HCT116 (cell line): ENCODE data around the gene MMP25. TPM values are rescaled to one million over a fixed set of nuclear protein-coding genes. Genes with fewer than 3 reads are reported as not detected.

Experiments
- ATAC-seq: fragments of 200-7000 bp; cut with Tn5 transposase; 2 replicates; pipeline ENCODE4 v1.9.1; 2020; ENCODE audit warnings: mild to moderate bottlenecking, moderate library complexity
- BruUV-seq: library from RNA; stranded (reverse); fragments of 400-500 nt; replicated peaks from 2 replicates; lab custom pipeline; 2021; lab: Mats Ljungman, UMichigan
- CTCF ChIA-PET: fragments of 300-600 bp; sonication (Branson Sonifier 250); formaldehyde crosslinking; loops from one replicate; lab custom pipeline; 2021; ENCODE audit warnings: antibody characterized with exemption; lab: Charles Lee
- POLR2A ChIA-PET: fragments of 300-600, 350-600 bp; sonication (Branson Sonifier 250); formaldehyde crosslinking; loops from one replicate; lab custom pipeline; 2021; ENCODE audit warnings: antibody characterized with exemption; lab: Charles Lee
- RAD21 ChIA-PET, 2 experiments: fragments of 300-600 bp; sonication (Branson Sonifier 250); formaldehyde crosslinking; loops; one replicate each; lab custom pipeline; 2023; ENCODE audit warnings: low total read pairs in 2 of 2; ENCODE audit not compliant: uncharacterized antibody in 2 of 2, unreplicated experiment in 2 of 2, low non-redundant PET in 1 of 2; lab: Charles Lee
- DNase-seq: peaks from one replicate; pipeline ENCODE4 v3.0.0-alpha.2; 2010; ENCODE audit warnings: low read depth, low spot score
- H2AFZ ChIP-seq: fragments of 200-600 bp; shearing (Covaris generic), sonication (generic); 2 replicates; pipeline ENCODE4 v1.6.1; 2017; ENCODE audit warnings: low read depth, mixed run types, mixed read lengths, antibody characterized with exemption, low read length; ENCODE audit not compliant: poor library complexity, severe bottlenecking
- H3K27ac ChIP-seq: 2 replicates; pipeline ENCODE4 v1.5.1; 2012; ENCODE audit warnings: low read depth, low read length
- H3K27me3 ChIP-seq: fragments of 200-600 bp; sonication (generic); 2 replicates; pipeline ENCODE4 v1.6.1; 2016; ENCODE audit warnings: mixed run types, low read length, mixed read lengths; ENCODE audit not compliant: insufficient read depth
- H3K36me3 ChIP-seq, 2 experiments: fragments of 200-500 bp in 1 of 2; fragments of 200-600 bp in 1 of 2; sonication (Bioruptor generic) in 1 of 2; sonication (generic) in 1 of 2; 2 replicates each; pipeline versions ENCODE4 v1.5.1 to v1.6.1; 2014 to 2016; ENCODE audit warnings: low read length in 2 of 2, inconsistent platforms in 1 of 2, mixed read lengths in 1 of 2, mixed run types in 1 of 2; ENCODE audit not compliant: insufficient read depth in 2 of 2, control insufficient read depth in 1 of 2
- H3K4me1 ChIP-seq, 2 experiments: fragments of 200-600 bp in 1 of 2; sonication (generic) in 1 of 2; 2 replicates each; pipeline versions ENCODE4 v1.5.1 to v1.6.1; 2012 to 2017; ENCODE audit warnings: low read length in 2 of 2, inconsistent platforms in 1 of 2, mild to moderate bottlenecking in 1 of 2, mixed read lengths in 1 of 2, mixed run types in 1 of 2, moderate library complexity in 1 of 2; ENCODE audit not compliant: insufficient read depth in 2 of 2, control insufficient read depth in 1 of 2
- H3K4me2 ChIP-seq: fragments of 200-600 bp; sonication (generic); 2 replicates; pipeline ENCODE4 v1.6.1; 2017; ENCODE audit warnings: mixed run types, low read length, mixed read lengths
- H3K4me3 ChIP-seq, 2 experiments: fragments of 200-600 bp in 1 of 2; sonication (generic) in 1 of 2; replicated peaks in 1 of 2; 2 replicates each; pipeline ENCODE4 v1.5.1; 2011 to 2016; ENCODE audit warnings: low read length in 2 of 2, control low read depth in 1 of 2, low read depth in 1 of 2, mild to moderate bottlenecking in 1 of 2, mixed read lengths in 1 of 2, mixed run types in 1 of 2
- H3K79me2 ChIP-seq: fragments of 200-600 bp; sonication (generic); 2 replicates; pipeline ENCODE4 v1.6.1; 2017; ENCODE audit warnings: mild to moderate bottlenecking, mixed run types, low read length, moderate library complexity, mixed read lengths; ENCODE audit not compliant: insufficient read depth
- H3K9ac ChIP-seq: fragments of 200-600 bp; sonication (generic); 2 replicates; pipeline ENCODE4 v1.6.1; 2016; ENCODE audit warnings: low read length, mixed read lengths
- H3K9me2 ChIP-seq: fragments of 200-600 bp; sonication (generic), shearing (Covaris generic); 2 replicates; pipeline ENCODE4 v1.6.1; 2017; ENCODE audit warnings: mixed run types, mild to moderate bottlenecking, moderate library complexity; ENCODE audit not compliant: insufficient read depth
- H3K9me3 ChIP-seq, 2 experiments: fragments of 200-500 bp in 1 of 2; fragments of 200-600 bp in 1 of 2; sonication (Bioruptor generic) in 1 of 2; sonication (generic) in 1 of 2; 2 replicates each; pipeline ENCODE4 v1.6.1; 2014 to 2017; ENCODE audit warnings: low read length in 2 of 2, mixed read lengths in 2 of 2, inconsistent platforms in 1 of 2, low read depth in 1 of 2, mild to moderate bottlenecking in 1 of 2, mixed run types in 1 of 2, moderate library complexity in 1 of 2; ENCODE audit not compliant: control insufficient read depth in 1 of 2, insufficient read depth in 1 of 2
- H4K20me1 ChIP-seq: fragments of 200-600 bp; sonication (generic), shearing (Covaris generic); 2 replicates; pipeline ENCODE4 v1.6.1; 2017; ENCODE audit warnings: mixed run types, mild to moderate bottlenecking, moderate library complexity; ENCODE audit not compliant: insufficient read depth
- ATF3 ChIP-seq: IDR thresholded peaks from 2 replicates; pipeline ENCODE4 v1.6.1; 2012
- CBX3 ChIP-seq: IDR thresholded peaks from 2 replicates; pipeline ENCODE4 v1.6.1; 2012; ENCODE audit warnings: low read depth
- CEBPB ChIP-seq: IDR thresholded peaks from 2 replicates; pipeline ENCODE4 v1.6.1; 2012; ENCODE audit warnings: low read depth
- ELF1 ChIP-seq: IDR thresholded peaks from 2 replicates; pipeline ENCODE4 v1.6.1; 2012; ENCODE audit warnings: low read depth, borderline replicate concordance
- EZH2 ChIP-seq: fragments of 200-600 bp; sonication (generic); IDR thresholded peaks from 2 replicates; pipeline ENCODE4 v1.6.1; 2017; ENCODE audit warnings: antibody characterized with exemption, mixed run types
- EZH2phosphoT487 ChIP-seq: fragments of 200-600 bp; IDR thresholded peaks from 2 replicates; pipeline ENCODE4 v1.6.1; 2018; ENCODE audit warnings: antibody characterized with exemption, borderline replicate concordance
- FOSL1 ChIP-seq: IDR thresholded peaks from 2 replicates; pipeline ENCODE4 v1.6.1; 2012; ENCODE audit warnings: low read depth
- MAX ChIP-seq: IDR thresholded peaks from 2 replicates; pipeline ENCODE4 v1.6.1; 2012
- POLR2AphosphoS5 ChIP-seq: IDR thresholded peaks from 2 replicates; pipeline ENCODE4 v1.6.1; 2011; ENCODE audit warnings: mild to moderate bottlenecking, low read depth, low read length, moderate library complexity
- RAD21 ChIP-seq: IDR thresholded peaks from 2 replicates; pipeline ENCODE4 v1.6.1; 2012; ENCODE audit warnings: low read depth, mild to moderate bottlenecking
- REST ChIP-seq: IDR thresholded peaks from 2 replicates; pipeline ENCODE4 v1.6.1; 2012; ENCODE audit warnings: low read depth
- SIN3A ChIP-seq: IDR thresholded peaks from 2 replicates; pipeline ENCODE4 v1.6.1; 2012; ENCODE audit warnings: low read depth
- SP1 ChIP-seq: IDR thresholded peaks from 2 replicates; pipeline ENCODE4 v1.6.1; 2012; ENCODE audit warnings: low read depth
- TCF7L2 ChIP-seq: IDR thresholded peaks from 2 replicates; pipeline ENCODE4 v1.7.0; 2011; ENCODE audit warnings: borderline replicate concordance, inconsistent platforms; ENCODE audit not compliant: insufficient read depth, insufficient read length; ENCODE audit errors: extremely low read depth
- YY1 ChIP-seq: IDR thresholded peaks from 2 replicates; pipeline ENCODE4 v1.6.1; 2011; ENCODE audit warnings: low read length, low read depth, moderate library complexity, mild to moderate bottlenecking; ENCODE audit not compliant: insufficient replicate concordance; ENCODE audit errors: extremely low read depth
- ZBTB33 ChIP-seq: IDR thresholded peaks from 2 replicates; pipeline ENCODE4 v1.6.1; 2011; ENCODE audit warnings: mild to moderate bottlenecking, low read length, moderate library complexity; ENCODE audit not compliant: insufficient replicate concordance; ENCODE audit errors: extremely low read depth
- ZNF274 ChIP-seq: fragments of 200-500 bp; sonication (Bioruptor generic); IDR thresholded peaks from 2 replicates; pipeline ENCODE4 v1.6.1; 2014; ENCODE audit warnings: mild to moderate bottlenecking, low read depth, low read length, inconsistent platforms
- intact Hi-C: fragments of 100-400 bp; cut with micrococcal nuclease; formaldehyde crosslinking; loops from 2 replicates; pipeline ENCODE4 v1.10.0; 2022
- total RNA-seq: library from RNA; stranded (reverse); gene quantifications from one replicate; pipeline ENCODE4 v1.2.1, GENCODE V29; 2021; ENCODE audit not compliant: unreplicated experiment

The MMP25 gene
- total RNA-seq, 1 experiment from 2014 or later = 2.5 TPM

- peak; percentile 66 for DNase-seq
- Histone ChIP-seq H4K20me1 (no peaks in the 10 kb centered on the region), H3K36me3 (peaks cover 0 to 17% of the 10 kb centered on the region in 2 experiments; a peak in 1 of 4 replicates), H3K9me3 (no peaks in the 10 kb centered on the region), H3K4me2 (peak overlapping the region; percentile 86), H3K79me2 (peaks cover 26% of the 10 kb centered on the region; the same call in 1 of the 2 replicates), H3K9ac (peak overlapping the region; percentile 99), H3K4me3 (peak overlapping the region; percentile 94 to 95), H3K9me2 (no peaks in the 10 kb centered on the region), H2AFZ (no peak overlapping the region), H3K27me3 (no peaks in the 10 kb centered on the region), H3K4me1 (peaks cover 27 to 61% of the 10 kb centered on the region in 2 experiments), H3K27ac (peak overlapping the region; percentile 100)
- CTCF ChIA-PET = interaction anchor here (0.8 to 6.1 kb wide), 9 partner anchors 8 to 38 kb away, joined by 3 to 39 read pairs (median 5); no protein-coding TSS in a partner anchor
- intact Hi-C loops = loop anchor here (5.0 kb wide), 2 partner anchors 39 to 864 kb away; partner anchors contain the start of genes PKMYT1 and TRAF7
- POLR2A ChIA-PET = interaction anchor here (0.5 to 8.2 kb wide), 21 partner anchors 9 to 1769 kb away, joined by 3 to 188 read pairs (median 4); partner anchors contain the start of genes CLDN9, KREMEN2, MMP25 and PAQR4
- BruUV-seq = TSS peak; percentile 59
- peak; percentile 20 for ATAC-seq
- RAD21 ChIA-PET = interaction anchor here in 1 of 2 experiments (0.7 kb wide), 1 partner anchor 11 kb away, joined by 3 read pairs; no protein-coding TSS in a partner anchor
- TF ChIP-seq EZH2 (no peak), YY1 (peak; percentile 30), FOSL1 (no peak), SIN3A (no peak), TCF7L2 (peak; percentile 44), ZBTB33 (no peak), RAD21 (no peak), CBX3 (no peak), ELF1 (no peak), POLR2AphosphoS5 (peak; percentile 29; the same call in 1 of the 2 replicates), CEBPB (no peak), EZH2phosphoT487 (no peak), ATF3 (no peak), SP1 (no peak), REST (no peak), ZNF274 (no peak), MAX (no peak)
Measured at GRCh38 chr16:3020604-3021448, 25.5 kb upstream of the MMP25 start.
